Neutrophil (primary cell): ENCODE measurements around the gene SLC39A11.

ENCODE experiments used
- H3K27ac ChIP-seq: fragments of 200-600 bp; sonication (generic); 2 replicates; pipeline ENCODE4 v1.5.1; 2016; ENCODE audit warnings: mild to moderate bottlenecking, moderate library complexity
- H3K27me3 ChIP-seq: fragments of 200-600 bp; sonication (generic); 2 replicates; pipeline ENCODE4 v1.6.0; 2016; ENCODE audit warnings: mild to moderate bottlenecking
- H3K36me3 ChIP-seq: fragments of 200-600 bp; sonication (generic); 2 replicates; pipeline ENCODE4 v1.5.1; 2017
- H3K4me1 ChIP-seq, 2 experiments: fragments of 200-600 bp in 1 of 2; sonication (generic) in 1 of 2; 1 replicate in 1 of 2; 2 replicates in 1 of 2; pipeline versions ENCODE4 v1.5.1 to v1.6.1; 2013 to 2016; ENCODE audit warnings: low read depth in 1 of 2, low read length in 1 of 2, mild to moderate bottlenecking in 1 of 2, moderate library complexity in 1 of 2; ENCODE audit not compliant: control insufficient read depth in 1 of 2, insufficient read depth in 1 of 2
- H3K4me3 ChIP-seq, 2 experiments: fragments of 200-600 bp in 1 of 2; sonication (generic) in 1 of 2; 1 replicate in 1 of 2; 2 replicates in 1 of 2; pipeline ENCODE4 v1.5.1; 2013 to 2016; ENCODE audit warnings: low read depth in 1 of 2, low read length in 1 of 2, mild to moderate bottlenecking in 1 of 2, moderate library complexity in 1 of 2
- H3K9me3 ChIP-seq: fragments of 200-600 bp; sonication (generic); 2 replicates; pipeline ENCODE4 v1.5.1; 2016
- TF ChIP-seq, protein P1 (sequence below): fragments of 200-600 bp; sonication (generic); IDR thresholded peaks from 2 replicates; pipeline ENCODE4 v1.5.1; 2016; ENCODE audit warnings: antibody characterized with exemption

Gene SLC39A11

DNA sequence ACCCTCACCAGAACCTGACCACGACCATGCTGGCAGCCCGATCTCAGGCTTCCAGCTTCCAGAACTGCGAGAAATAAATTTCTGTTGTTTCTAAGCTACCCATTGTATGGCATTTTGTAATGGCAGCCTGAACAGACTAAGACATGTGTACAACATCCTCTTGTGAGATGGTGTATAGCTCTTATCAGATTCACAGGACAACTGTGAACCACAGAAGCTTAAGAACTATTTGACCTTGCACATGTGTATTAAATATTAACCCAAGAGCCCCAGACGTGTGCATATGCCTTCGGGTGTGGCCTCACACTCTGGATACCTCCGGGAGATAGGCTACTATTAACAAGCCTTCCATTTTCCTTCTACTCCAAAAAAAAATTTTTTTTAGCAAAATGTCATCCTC, 248.9 kb downstream of the SLC39A11 start:
- no peak overlapping the region for H3K27ac ChIP-seq
- H3K9me3 ChIP-seq, result no peaks in the 10 kb centered on the region
- peaks cover 45% of the 10 kb centered on the region for H3K36me3 ChIP-seq
- TF ChIP-seq, protein P1, sequence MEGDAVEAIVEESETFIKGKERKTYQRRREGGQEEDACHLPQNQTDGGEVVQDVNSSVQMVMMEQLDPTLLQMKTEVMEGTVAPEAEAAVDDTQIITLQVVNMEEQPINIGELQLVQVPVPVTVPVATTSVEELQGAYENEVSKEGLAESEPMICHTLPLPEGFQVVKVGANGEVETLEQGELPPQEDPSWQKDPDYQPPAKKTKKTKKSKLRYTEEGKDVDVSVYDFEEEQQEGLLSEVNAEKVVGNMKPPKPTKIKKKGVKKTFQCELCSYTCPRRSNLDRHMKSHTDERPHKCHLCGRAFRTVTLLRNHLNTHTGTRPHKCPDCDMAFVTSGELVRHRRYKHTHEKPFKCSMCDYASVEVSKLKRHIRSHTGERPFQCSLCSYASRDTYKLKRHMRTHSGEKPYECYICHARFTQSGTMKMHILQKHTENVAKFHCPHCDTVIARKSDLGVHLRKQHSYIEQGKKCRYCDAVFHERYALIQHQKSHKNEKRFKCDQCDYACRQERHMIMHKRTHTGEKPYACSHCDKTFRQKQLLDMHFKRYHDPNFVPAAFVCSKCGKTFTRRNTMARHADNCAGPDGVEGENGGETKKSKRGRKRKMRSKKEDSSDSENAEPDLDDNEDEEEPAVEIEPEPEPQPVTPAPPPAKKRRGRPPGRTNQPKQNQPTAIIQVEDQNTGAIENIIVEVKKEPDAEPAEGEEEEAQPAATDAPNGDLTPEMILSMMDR, result no peak
- H3K27me3 ChIP-seq, result no peaks in the 10 kb centered on the region
- H3K4me1 ChIP-seq, result no peaks in the 10 kb centered on the region
- no peak overlapping the region for H3K4me3 ChIP-seq

DNA sequence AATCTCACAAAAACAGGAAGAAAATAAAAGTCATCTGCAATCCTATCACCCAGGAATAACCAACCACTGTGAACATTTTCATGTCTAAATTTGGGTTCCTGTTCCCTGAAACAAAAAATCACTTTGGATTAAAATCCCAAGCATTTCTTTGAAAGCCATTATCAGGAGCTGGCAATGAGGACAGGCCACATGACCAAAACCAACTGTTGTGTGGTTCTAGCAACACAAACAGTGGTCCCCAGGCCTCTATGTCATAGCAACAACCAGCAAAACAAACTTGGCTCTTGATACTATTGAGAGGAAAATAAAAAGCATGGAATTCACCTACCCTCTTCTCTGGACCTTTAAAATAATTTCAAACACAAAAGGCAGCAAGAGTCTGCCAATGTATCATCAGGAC, 252.5 kb downstream of the SLC39A11 start:
- H3K4me3 ChIP-seq, result no peak overlapping the region
- no peaks in the 10 kb centered on the region for H3K9me3 ChIP-seq
- no peaks in the 10 kb centered on the region for H3K27me3 ChIP-seq
- peaks cover 50% of the 10 kb centered on the region for H3K36me3 ChIP-seq
- no peaks in the 10 kb centered on the region for H3K4me1 ChIP-seq
- H3K27ac ChIP-seq, result no peak overlapping the region
- TF ChIP-seq, protein P1, result no peak

DNA sequence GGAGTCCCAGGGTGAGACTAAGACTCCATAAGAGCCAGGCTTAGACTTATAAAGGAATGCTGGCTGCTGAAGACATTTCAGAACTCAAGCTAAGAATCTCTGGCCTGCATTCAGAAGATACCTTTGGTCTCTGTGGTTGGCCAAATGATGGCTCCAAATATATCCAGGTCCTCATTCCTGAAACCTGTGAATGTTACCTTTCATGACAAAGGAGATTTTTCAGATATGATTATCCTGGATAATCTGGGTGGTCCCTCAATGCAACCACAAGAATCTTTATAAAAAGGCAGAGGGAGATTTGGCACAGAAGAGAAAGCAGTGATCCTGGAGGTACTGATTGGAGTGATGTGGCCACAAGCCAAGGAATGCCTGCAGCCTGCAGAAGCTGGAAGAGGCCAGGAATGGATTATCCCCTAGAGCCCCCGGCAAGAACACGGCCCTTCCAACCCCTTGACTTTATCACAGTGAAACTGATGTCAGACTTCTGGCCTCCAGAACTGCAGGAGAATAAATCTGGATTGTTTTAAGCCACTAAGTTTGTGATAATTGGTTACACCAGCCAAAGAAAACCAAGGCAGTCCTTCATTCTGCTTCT, 253.3 kb downstream of the SLC39A11 start:
- Histone ChIP-seq H3K36me3 (peaks cover 47% of the 10 kb centered on the region), H3K4me1 (no peaks in the 10 kb centered on the region), H3K27me3 (no peaks in the 10 kb centered on the region), H3K4me3 (no peak overlapping the region), H3K9me3 (no peaks in the 10 kb centered on the region), H3K27ac (no peak overlapping the region)
- TF ChIP-seq, protein P1, result no peak

DNA sequence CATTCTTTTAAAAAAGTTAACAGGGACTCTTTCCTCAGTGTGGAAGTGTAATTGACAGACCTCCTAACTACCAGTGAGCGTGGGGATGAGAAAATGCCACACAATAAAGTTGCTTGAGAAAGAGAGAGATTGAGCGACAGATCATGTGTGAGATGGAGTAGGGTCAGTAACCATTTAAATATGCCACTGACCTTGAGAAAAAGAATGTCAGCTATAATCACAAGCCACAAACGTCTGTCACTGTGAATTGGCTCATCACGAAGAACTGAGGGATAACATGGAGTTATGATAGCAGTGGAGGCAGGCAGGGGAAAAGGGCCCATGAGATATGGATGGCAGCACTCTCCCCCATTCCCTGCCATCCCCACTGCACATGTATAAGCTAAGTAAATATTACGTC, 253.9 kb downstream of the SLC39A11 start:
- Histone ChIP-seq H3K27me3 (no peaks in the 10 kb centered on the region), H3K27ac (no peak overlapping the region), H3K9me3 (no peaks in the 10 kb centered on the region), H3K4me1 (no peaks in the 10 kb centered on the region), H3K4me3 (no peak overlapping the region), H3K36me3 (peaks cover 43% of the 10 kb centered on the region)
- TF ChIP-seq, protein P1, result no peak

DNA sequence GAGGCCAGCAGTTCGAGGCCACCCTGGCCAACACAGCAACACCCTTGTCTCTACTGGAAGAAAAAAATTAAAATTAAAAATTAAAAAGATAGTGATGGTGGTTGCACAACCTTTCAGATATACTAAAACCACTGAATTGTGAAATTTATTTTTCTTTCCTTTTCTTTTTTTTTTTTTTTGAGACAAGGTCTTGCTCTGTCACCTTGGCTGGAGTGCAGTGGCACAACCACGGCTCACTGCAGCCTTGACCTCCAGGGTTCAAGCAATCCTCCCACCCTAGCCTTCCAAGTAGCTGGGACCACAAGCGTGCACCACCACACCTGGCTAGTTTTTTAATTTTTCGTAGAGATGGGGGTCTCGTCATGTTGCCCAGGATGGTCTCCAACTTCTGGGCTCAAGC, 254.4 kb downstream of the SLC39A11 start:
- no peaks in the 10 kb centered on the region for H3K27me3 ChIP-seq
- TF ChIP-seq, protein P1, result no peak
- no peaks in the 10 kb centered on the region for H3K9me3 ChIP-seq
- no peaks in the 10 kb centered on the region for H3K4me1 ChIP-seq
- no peak overlapping the region for H3K27ac ChIP-seq
- peaks cover 38% of the 10 kb centered on the region for H3K36me3 ChIP-seq
- H3K4me3 ChIP-seq, result no peak overlapping the region

DNA sequence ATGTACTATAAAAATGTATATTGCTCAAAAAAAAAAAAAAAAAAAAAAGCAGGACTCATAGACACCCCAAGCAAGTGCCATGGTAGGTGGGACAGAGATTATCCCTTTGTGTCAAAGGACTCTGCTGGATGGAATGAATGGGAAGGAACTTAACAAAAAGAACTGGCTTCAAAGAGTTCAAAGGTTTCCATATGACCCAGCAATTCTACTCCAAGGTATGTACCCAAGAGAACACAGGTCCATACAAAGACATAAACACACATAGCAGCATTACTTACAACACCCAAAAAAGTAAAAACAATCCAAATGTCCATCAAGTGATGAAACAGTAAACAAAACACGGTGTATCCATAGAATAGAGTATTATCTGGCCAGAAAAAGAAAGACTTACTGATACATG, 255.2 kb downstream of the SLC39A11 start:
- Histone ChIP-seq H3K4me1 (no peaks in the 10 kb centered on the region), H3K27ac (no peak overlapping the region), H3K9me3 (no peaks in the 10 kb centered on the region), H3K27me3 (no peaks in the 10 kb centered on the region), H3K36me3 (peaks cover 33% of the 10 kb centered on the region), H3K4me3 (no peak overlapping the region)
- TF ChIP-seq, protein P1, result no peak
